Measurements from ENCODE around the gene HOXA2.

GRCh38 chr7:27079234-27079975 lies 23.1 kb downstream of the HOXA2 start:
- no peak for TF ChIP-seq TAF1 (IDR thresholded peaks at IDR 0.05; ENCODE audit: low read depth, low read length)
- TF ChIP-seq POLR2AphosphoS5 (IDR thresholded peaks at IDR 0.05; ENCODE audit: low read depth, low read length) = no peak
